Stimulated activated CD8-positive, alpha-beta memory T cell treated with anti-CD3 and anti-CD28 coated beads, Interleukin-15, amount 100 ng/mL, for 48 hours (primary cell): ENCODE measurements around the gene MTMR10.
A peak's percentile ranks its signal among the peaks of the same experiment; 100 is the strongest.

Experiments
- DNase-seq, 2 donors: peaks; one replicate each; pipeline ENCODE4 v3.0.0-alpha.2; 2020; ENCODE audit warnings: low read depth in 2 of 2

Gene MTMR10, protein sequence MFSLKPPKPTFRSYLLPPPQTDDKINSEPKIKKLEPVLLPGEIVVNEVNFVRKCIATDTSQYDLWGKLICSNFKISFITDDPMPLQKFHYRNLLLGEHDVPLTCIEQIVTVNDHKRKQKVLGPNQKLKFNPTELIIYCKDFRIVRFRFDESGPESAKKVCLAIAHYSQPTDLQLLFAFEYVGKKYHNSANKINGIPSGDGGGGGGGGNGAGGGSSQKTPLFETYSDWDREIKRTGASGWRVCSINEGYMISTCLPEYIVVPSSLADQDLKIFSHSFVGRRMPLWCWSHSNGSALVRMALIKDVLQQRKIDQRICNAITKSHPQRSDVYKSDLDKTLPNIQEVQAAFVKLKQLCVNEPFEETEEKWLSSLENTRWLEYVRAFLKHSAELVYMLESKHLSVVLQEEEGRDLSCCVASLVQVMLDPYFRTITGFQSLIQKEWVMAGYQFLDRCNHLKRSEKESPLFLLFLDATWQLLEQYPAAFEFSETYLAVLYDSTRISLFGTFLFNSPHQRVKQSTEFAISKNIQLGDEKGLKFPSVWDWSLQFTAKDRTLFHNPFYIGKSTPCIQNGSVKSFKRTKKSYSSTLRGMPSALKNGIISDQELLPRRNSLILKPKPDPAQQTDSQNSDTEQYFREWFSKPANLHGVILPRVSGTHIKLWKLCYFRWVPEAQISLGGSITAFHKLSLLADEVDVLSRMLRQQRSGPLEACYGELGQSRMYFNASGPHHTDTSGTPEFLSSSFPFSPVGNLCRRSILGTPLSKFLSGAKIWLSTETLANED

DNA sequence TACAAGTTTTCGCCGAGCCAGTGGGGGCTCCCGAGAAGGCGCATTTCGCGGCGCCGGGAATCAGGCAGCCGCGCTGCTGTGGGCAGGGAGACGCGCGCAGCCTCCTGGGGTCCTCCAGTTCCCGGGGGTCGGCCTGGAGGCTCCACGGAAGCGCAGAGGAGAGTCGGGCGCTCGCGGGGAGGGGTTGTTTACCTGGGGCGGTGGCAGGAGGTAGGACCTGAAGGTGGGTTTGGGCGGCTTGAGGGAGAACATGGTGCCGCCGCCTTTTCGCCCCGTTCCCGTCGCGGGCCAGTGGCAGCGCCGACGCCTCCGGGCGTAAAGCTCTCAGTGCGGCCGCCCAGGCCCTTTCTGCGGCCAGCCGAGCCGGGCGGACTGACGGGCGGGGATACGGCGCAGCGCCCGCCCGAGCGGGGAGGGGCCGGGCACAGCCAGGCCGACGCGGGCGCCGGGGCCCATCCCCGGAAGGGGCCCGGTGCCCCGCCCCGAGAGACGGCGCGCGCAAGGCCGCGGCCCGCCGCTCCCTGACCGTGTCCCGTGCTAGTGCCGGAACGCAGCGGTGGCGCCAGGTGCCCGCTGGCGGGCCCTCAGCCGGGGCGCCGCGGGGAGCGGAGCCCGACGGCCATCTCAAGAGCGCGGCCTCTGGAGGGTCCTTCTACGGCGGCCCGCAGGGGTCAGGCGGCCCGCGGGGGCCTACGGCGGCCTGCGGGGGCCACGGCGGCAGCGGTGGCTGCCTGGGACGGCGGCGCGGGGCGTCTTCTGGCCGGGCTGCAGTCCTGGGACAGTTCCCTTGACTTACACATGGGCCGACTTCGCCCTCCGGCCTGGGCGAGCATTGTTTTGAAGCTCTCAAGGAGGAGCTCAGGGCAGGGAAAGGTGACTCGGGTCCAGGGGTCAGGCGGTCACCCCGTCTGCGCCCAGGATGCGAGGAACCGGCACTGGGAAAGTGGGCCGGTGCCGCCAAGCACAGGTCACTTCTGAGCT, at the start of gene MTMR10:
TSS of gene MTMR10 (minus strand) at position 374 of the 981 bp plus-strand sequence. CDS start at position 252, 122 bp downstream.
- DNase-seq = peak; percentile 67 to 70

DNA sequence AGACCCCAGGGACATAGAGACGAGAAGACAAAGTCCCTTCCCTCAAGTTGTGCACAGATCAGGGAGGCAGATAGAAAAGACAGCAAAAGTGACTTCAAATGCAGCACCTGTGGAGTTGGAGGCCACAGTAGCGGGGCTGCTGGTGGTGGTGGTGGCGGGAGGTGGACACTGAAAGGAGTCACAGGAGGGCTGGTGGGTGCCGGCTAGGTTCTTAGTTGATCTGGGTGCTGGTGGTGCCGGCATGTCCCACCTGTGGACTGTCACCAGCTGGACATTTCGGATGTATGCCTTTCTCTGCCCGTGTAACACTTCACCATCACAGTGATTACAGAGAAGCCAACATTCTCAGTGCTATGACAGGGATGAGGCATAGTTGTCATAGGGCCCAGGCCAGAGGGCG, 49.2 kb upstream of the MTMR10 start:
- DNase-seq = no peak

DNA sequence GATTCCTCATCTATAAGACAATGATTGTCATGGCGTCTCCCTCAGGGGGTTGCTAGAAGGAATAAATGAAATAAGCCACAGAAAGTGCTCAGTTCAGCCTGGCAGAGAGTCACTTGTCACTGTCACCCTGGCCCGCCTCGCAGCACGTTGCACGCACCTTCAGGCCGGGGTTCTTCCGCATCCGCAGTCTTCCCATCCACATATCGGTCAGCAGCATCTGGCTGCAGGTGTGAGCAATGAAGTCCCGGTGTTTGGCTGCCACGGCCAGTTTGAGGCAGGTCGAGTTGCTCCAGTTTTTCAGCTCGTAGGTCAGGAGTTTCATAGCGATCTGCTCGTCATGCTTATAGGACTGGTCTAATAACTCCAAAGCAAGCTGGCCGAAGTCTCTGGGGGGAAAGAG, 48.5 kb upstream of the MTMR10 start:
- DNase-seq = no peak

DNA sequence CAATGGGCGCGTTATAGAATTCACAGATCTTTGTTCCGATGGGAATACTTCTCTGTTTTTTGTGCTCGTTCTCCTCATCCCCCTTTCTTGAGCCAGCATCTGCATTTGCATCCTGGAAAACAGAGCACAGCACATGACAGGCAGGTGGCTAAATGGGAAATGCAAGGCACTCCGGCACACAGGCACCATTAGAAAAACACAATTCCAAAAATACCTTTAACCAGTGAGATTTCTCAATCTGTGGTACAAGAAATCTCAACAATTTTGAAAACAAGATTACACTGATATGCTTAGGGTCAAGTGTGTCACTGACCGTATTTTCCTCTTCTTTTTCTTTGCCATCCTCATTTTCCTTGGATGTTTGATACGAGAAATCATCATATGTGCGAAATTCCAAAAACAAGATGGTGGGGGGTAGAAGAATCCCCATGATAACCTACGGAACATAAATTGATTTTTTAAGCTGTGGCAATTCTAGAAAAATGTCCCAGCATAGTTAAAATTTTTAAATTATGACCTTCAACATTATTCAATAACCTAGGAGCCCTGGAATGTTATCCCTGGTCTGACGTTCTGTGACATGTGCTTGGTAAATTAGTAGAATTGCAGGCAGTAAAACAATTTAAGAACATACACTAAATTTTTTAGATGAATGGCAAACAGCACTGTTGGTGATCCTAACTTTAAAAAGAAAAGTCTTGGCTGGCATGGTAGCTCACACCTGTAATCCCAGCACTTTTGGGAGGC, 46.5 kb upstream of the MTMR10 start:
- no peak for DNase-seq

DNA sequence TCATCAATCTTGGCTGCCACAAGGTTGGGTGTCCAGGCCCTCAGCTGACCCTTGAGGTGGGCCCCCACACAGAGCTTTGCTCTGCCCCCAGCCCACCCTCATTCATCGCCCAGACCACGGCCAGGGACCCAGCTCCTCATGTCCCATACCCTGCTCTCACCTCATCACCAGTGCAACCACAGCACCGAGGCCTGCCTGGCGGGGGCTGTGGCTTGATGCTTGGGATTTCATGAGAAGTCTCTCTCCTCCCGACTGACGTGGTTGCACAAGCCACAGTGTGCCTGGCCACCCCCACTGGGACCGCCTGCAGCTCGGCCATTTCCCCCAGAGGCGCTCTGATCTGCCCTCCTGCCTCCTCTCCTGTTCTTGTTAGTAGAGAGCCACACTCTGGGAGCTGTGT, 45.4 kb upstream of the MTMR10 start:
- DNase-seq = no peak

DNA sequence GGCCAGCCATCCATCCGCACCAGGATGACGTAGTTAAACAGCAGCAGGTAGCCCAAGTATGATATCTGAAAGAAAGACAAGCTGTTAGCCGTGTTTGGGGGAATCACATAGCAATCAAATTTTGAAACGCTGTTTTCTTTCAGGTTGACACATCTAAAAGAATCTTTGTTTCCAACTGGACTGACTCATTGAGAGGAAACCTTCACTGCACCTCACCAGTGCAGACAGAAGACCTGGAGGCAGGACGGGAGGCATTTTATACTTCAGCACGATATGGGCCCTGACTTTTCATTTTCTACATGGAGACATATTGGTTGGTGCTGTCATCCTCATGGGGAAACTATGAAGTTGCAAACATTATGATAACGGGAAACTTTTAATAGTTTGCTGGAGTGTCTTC, 44.2 kb upstream of the MTMR10 start:
- DNase-seq = no peak

DNA sequence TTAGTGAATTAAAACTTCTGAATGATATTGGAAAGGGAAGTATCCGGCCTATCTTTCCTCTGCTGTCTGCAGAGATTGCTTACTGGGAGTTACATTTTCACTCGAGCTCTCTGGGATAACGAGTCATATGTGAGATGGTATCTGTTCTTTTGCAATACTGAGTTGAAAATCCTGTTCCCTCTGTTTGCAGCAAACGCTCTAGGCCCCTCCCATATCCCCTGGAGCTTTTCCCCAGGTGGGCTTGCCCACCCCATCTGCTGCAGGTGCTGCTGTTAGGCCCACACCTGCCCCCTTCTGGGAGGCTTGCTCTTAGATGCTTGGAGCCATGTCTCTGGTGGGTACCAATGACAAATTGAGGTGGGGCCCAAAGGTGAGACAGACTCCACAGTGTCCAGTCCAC, 42.7 kb upstream of the MTMR10 start:
- DNase-seq = no peak

DNA sequence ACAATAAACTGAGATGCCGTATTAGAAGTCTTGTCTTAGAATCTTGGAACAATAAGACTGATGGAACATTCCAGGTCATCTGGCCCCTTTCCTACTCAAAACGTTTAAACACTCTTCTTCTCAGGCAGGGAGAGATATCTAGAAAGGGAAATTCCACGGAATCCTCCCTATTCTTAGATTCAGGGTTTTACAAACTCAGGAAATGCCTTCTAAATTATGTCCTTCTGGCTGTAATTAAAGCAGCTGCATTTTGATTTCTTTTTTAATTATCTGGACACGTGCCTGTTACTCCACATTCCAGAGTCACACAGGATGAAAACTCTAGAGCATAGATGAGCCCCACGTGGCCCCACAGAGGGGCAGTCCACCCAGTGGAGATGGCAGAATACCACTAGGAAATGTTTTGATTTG, 41.5 kb upstream of the MTMR10 start:
- DNase-seq = no peak

DNA sequence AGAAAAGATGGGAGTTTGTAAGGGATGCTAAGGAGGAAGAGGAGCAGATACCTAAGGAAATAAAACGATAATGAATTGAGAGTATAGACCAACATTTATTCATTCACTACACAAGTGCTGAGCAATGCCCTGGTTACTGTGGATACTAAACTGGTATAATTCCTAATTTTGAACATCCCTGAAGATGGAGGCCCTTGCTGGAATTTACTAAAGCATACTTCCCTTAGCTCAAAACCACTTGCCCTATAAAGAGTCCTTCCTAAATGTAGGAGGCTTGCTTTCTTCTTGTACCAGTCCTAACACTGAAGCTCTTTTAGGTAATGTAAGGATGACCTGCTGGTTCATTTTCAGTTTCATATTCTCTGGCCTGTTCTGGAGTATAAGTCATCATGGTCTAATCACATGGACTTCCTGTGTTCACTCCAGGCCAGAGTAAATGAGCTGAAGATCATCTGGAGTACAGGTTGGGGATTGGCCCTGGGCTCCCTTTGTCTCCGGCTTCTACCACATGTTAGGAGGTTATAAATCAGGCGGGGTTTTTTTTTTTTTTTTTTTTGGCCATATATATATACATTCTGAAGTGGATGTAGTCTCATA, 40.1 kb upstream of the MTMR10 start:
- no peak for DNase-seq

DNA sequence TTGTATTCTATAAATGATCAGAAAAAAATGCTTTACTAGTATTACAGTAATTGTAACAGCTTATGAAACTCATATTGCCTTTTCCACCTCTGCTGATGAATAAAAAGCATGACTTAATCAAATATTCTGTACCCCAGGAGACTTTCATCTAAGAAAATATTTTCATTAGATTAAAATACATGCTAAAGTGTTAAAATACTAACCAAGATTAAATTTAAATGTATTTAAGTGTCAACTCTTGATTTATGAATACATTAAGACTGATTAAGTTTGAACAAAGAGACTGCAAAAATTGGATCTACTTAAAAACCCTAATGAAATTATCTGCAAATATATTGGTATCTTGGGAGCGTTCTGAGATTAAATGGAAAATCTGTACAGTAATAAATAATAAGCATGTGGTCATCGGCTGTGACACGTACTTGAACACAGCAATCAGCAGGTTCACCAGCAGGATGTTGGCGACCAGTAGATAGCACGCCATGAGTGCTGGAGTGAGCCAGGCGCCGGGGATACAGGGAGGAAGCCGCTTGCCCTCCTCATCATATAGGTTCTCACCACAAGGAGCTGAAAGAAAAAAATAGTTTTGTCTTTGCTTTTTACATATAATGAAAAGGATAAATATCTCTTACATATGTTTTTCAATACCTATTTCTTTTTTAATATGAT, 36.6 kb upstream of the MTMR10 start:
- DNase-seq = no peak

DNA sequence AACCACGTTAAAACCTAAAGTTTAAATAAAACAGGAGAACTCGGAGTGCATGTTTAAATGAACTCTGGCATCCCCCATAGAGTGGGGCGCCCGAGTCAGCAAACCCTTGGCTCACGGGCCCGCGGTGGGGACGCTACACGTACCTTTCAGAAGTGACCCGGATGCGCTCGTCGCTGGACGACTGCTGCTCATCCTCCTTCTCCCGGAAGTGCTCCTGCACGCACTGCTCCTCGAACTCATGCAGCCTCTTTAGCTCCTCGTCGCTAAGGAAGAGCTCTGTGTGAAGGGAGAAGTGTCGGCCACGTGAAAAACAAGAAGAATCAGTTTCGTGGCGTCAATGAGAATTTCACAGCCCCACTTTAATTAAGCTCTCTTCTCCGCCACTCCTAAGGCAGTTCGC, 34.6 kb upstream of the MTMR10 start:
- no peak for DNase-seq

DNA sequence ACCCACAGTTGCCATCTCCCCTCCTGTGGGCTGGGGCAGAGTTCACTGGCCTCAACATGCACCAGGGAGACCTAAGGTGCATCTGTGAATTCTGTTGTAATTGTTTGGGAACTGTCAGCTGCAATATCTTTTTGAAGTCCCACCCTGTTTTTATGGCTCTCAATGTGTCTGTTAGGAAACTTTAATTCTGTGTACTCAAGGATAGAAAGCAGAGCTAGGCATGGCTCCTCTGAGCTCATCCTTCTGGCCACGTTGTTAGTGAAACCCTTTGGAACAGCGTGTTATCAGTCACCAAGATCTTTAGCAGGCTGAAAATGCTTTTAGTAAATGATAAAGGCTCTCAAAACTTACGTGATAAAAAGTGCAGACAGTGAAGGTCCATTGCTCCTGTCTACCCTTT, 33.6 kb upstream of the MTMR10 start:
- no peak for DNase-seq

DNA sequence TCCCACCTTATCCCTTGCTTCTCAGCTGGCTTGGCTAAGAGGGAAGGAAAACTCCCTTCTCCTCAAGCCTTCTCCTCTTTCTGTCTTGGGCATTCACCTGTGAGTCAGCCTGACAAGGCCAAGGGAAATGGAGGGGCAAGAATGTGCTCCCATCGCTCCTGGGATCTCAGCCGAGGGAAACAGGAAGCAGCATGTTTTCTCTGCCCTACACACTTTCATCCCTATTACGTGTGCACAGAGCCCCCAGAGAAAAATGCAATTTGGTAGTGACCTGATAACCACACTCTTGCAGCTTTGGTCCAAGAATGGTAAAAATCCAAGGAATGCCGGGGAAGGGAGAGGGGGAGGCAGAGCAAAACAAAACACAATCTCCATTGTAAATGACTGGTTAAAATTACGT, 32.9 kb upstream of the MTMR10 start:
- DNase-seq = no peak

DNA sequence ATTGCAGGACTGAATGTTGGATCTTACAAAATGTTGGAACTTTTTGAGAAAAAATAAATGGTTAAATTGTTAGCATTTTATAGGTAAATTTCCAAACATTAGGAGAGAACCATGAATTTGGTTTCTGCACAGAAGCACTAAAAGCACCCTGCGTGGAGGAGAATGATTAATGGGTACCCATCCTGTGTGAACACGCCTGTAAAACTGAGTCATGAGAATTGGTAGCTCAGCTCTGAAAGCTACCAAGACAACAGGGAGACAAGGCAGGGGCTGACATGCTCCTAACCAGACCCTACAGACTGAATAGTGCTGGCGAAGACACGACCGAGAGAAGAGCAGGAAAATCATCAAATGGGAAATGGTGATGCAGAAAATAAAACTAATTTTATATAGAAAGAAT, 32.4 kb upstream of the MTMR10 start:
- no peak for DNase-seq

DNA sequence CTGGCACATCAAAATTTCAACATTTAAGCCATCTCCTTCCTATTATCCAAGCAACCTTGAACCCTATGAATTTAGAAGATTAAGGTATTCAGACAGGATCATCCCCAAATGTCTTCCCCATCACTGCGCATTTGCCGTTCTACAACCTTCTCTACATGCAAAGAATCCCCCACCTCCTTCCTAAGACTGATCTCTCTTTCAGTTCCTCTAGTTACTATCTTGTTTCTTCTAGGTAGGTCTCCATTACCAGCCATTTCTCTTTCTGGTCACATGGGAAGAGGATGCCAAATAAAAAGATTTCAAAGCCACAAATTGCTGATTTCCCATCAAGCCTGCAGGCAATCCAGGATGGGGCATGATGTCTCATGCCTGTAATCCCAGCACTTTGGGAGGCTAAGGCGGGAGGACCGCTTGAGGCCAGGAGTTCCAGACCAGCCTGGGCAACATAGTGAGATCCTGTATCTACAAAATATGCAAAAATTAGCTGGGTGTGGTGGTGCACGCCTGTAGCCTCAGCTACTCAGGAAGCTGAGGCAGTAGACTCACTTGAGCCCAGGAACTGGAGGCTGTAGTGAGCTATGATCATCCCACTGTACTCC, 29.7 kb upstream of the MTMR10 start:
- DNase-seq = no peak

DNA sequence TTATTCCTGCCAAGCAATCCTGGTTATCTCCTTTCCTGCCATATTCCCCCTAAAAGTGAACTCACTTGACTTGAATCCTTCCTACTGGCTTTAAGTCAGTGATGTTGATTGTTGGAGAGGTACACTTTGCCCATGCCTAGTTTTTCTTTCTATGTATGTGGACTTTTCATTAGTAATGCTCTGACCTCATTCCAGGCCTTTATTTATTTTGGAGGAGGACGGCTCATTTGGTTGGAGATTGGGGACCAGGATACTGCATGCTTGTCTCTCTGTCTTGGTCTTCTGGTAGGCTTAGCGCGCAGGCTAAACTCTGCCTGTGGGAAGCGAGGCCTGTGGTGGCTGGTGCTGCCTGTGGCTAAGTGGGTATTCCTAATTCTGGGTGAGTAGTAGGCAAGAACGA, 29.1 kb upstream of the MTMR10 start:
- DNase-seq = no peak

DNA sequence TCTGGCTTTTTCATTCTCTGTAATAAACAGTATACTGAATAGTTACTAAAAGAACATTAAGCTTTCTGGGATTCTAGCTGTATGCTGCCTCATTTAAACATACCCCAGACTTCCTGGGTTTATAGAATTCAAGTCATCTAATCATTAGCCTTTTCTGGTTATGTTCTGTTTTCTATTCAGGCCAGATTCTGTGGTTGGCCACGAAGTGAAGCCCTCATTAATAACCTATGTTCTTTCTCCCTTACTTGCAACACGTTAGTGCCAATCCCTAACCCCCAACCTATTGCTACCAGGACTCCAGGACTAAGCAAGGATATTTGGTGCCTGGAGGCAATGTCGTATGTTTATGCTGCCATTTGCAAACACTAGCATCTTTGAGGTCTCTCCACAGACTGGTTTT, 28.6 kb upstream of the MTMR10 start:
- DNase-seq = no peak

DNA sequence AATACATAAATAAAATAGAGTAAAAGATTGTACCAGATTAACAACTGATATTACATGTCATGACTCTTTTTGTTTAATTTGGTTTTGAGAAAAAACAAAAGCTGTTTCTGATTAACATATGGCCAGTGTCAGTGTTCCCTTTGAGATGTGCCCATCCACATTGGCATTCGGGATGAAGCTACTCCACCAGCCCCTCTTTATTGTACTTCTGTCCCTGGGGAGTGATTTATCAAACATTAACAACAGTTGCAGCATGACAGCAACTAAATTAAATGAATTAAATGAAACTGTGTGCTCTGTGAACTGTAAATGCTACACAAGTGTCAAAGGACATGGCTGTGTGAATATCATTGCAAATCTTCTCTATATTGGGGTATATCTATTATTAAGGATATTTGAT, 25.9 kb upstream of the MTMR10 start:
- no peak for DNase-seq

DNA sequence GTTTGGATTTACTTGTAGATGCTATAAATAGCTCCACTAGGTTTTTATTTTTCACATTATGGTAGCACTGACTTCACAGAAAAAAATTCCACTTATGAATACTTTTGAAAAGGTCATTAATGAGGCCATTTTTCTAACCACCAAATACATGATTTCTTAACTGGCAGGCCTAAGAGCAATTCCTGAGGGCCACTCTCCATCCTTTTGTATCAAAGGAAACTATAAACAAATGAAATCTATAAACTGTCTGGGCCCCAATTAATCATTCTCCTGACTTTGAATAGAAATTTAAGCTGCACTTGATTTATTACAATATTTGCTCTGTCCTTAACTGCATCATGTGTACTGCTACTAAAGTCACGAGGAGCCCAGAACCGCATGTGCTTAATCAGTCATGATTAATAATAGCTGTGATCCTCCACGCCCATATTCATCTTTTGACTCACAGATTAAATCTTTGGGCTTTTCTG, 25.1 kb upstream of the MTMR10 start:
- no peak for DNase-seq

DNA sequence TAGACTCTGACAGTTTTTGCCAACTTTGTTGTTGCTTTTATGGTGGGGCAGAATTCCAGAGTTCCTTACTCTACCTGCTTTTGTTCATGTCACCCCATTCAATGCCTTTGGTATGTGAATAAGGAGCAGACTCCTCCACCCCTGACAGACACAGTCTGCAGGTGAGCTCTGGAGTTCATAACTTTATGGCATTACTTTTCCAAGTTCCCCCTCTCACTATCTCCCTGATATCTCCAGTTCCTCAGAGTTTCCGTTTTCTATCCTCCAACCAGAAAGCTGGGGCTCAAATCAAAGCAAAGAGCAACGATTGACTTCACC, 23.1 kb upstream of the MTMR10 start:
- no peak for DNase-seq
